ENCODE data around the gene LHX8. TPM values are rescaled to one million over a fixed set of nuclear protein-coding genes. Genes with fewer than 3 reads are reported as not detected.
"Not testable (repeated sequence)": the region's sequence is repeated elsewhere in the genome, so short reads cannot be mapped to it uniquely, and the experiment has no call there.

Gene LHX8
- total RNA-seq, 1 donor from 2014 or later, result not detected

GRCh38 chr1:75099581-75099980 is 34.6 kb upstream of the LHX8 start:
- peaks cover under 1% of the 10 kb centered on the region for H3K9me3 ChIP-seq (replicated peaks)
- H3K27ac ChIP-seq (replicated peaks), result no peak overlapping the region
- intact Hi-C loops (cut with micrococcal nuclease), result no loop called here
- DNase-seq, result no peak
- H3K27me3 ChIP-seq (ENCODE audit: low read depth), result no peaks in the 10 kb centered on the region
- H3K4me1 ChIP-seq, result no peaks in the 10 kb centered on the region
- H3K4me3 ChIP-seq, result no peak overlapping the region
- no peaks in the 10 kb centered on the region for H3K36me3 ChIP-seq
- TF ChIP-seq, protein P1, sequence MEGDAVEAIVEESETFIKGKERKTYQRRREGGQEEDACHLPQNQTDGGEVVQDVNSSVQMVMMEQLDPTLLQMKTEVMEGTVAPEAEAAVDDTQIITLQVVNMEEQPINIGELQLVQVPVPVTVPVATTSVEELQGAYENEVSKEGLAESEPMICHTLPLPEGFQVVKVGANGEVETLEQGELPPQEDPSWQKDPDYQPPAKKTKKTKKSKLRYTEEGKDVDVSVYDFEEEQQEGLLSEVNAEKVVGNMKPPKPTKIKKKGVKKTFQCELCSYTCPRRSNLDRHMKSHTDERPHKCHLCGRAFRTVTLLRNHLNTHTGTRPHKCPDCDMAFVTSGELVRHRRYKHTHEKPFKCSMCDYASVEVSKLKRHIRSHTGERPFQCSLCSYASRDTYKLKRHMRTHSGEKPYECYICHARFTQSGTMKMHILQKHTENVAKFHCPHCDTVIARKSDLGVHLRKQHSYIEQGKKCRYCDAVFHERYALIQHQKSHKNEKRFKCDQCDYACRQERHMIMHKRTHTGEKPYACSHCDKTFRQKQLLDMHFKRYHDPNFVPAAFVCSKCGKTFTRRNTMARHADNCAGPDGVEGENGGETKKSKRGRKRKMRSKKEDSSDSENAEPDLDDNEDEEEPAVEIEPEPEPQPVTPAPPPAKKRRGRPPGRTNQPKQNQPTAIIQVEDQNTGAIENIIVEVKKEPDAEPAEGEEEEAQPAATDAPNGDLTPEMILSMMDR (IDR thresholded peaks at IDR 0.05; ENCODE audit: borderline replicate concordance), result no peak

GRCh38 chr1:75100481-75101092 is 33.6 kb upstream of the LHX8 start:
- Histone ChIP-seq H3K4me3 (no peak overlapping the region), H3K9me3 (replicated peaks) (no peaks in the 10 kb centered on the region), H3K4me1 (no peaks in the 10 kb centered on the region), H3K36me3 (no peaks in the 10 kb centered on the region), H3K27ac (replicated peaks) (no peak overlapping the region), H3K27me3 (ENCODE audit: low read depth) (no peaks in the 10 kb centered on the region)
- intact Hi-C loops (cut with micrococcal nuclease), result no loop called here
- no peak for DNase-seq
- TF ChIP-seq, protein P1 (IDR thresholded peaks at IDR 0.05; ENCODE audit: borderline replicate concordance), result no peak

DNA sequence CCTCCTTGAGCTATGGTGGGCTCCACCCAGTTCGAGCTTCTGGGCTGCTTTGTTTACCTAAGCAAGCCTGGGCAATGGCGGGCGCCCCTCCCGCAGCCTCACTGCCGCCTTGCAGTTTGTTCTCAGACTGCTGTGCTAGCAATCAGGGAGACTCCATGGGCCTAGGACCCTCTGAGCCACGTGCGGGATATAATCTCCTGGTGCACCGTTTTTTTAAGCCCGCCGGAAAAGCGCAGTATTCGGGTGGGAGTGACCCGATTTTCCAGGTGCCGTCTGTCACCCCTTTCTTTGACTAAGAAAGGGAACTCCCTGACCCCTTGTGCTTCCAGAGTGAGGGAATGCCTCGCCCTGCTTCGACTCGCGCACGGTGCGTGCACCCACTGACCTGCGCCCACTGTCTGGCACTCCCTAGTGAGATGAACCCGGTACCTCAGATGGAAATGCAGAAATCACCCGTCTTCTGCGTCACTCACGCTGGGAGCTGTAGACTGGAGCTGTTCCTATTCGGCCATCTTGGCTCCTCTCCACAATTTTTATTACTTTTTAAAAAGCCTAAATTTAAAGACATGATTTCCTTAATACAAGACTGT is 21.7 kb upstream of the LHX8 start:
- H3K27me3 ChIP-seq (ENCODE audit: low read depth); DNase-seq; H3K27ac ChIP-seq (replicated peaks); intact Hi-C loops (cut with micrococcal nuclease); H3K9me3 ChIP-seq (replicated peaks); H3K4me3 ChIP-seq; H3K4me1 ChIP-seq; H3K36me3 ChIP-seq: not testable (repeated sequence)

DNA sequence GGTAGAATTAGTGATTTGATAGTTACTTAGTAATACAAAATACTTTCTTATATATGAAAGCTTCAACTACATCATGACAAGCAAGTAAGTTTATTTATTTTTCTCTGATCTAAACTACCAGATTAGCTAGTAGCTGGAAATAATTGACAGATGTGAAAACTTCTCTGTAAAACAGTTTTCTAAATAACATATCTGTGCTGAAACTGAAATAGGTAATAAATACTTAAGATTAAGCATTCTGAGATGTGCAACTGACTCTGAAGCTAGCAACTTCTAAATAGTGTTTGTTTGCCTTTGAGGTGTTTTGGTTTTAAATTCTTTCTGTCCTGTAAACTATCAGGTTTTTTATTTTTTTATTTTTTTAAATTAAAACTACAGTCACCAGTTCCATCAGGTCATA is 18.5 kb upstream of the LHX8 start:
- intact Hi-C loops (cut with micrococcal nuclease), result no loop called here
- H3K27ac ChIP-seq (replicated peaks), result no peak overlapping the region
- TF ChIP-seq, protein P1 (IDR thresholded peaks at IDR 0.05; ENCODE audit: borderline replicate concordance), result no peak
- H3K36me3 ChIP-seq, result no peaks in the 10 kb centered on the region
- no peak for DNase-seq
- no peaks in the 10 kb centered on the region for H3K4me1 ChIP-seq
- H3K9me3 ChIP-seq (replicated peaks), result no peaks in the 10 kb centered on the region
- H3K4me3 ChIP-seq, result no peak overlapping the region
- peaks cover 10% of the 10 kb centered on the region for H3K27me3 ChIP-seq (ENCODE audit: low read depth)

- Histone ChIP-seq H3K27me3 (ENCODE audit: low read depth) (peaks cover 86% of the 10 kb centered on the region), H3K4me3 (no peak overlapping the region), H3K9me3 (replicated peaks) (no peaks in the 10 kb centered on the region), H3K36me3 (no peaks in the 10 kb centered on the region), H3K4me1 (peaks cover 5% of the 10 kb centered on the region), H3K27ac (replicated peaks) (no peak overlapping the region)
- intact Hi-C loops (cut with micrococcal nuclease), result no loop called here
- no peak for DNase-seq
- TF ChIP-seq, protein P1 (IDR thresholded peaks at IDR 0.05; ENCODE audit: borderline replicate concordance), result no peak
These were observed 10.4 kb upstream of the LHX8 start for GRCh38 chr1:75123756-75124155.

DNA sequence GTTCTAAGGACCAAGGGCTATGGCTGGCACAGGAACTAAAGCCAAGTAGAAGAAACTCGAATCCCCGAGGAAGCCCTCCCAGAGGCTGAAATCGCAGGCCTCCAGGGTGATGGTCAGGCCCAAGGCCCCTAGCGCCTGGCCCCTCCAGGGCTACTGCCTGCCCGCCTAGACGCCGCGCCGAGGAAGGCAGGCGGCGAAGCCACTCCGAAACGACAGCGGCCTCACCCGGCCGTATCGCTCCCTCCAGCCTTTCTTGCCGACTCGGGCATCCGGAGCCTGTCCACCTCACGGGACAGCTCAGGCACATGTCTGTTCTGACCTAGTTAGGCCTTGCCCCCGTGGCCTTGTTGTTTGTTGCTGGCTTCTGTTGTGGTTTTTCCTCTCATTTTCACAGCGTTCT is 9.7 kb upstream of the LHX8 start:
- Histone ChIP-seq H3K27me3 (ENCODE audit: low read depth) (peaks cover 89% of the 10 kb centered on the region), H3K27ac (replicated peaks) (no peak overlapping the region), H3K4me3 (no peak overlapping the region), H3K36me3 (no peaks in the 10 kb centered on the region), H3K9me3 (replicated peaks) (no peaks in the 10 kb centered on the region), H3K4me1 (peaks cover 5% of the 10 kb centered on the region)
- DNase-seq, result no peak
- TF ChIP-seq, protein P1 (IDR thresholded peaks at IDR 0.05; ENCODE audit: borderline replicate concordance), result no peak
- intact Hi-C loops (cut with micrococcal nuclease), result no loop called here

Data from left ventricle myocardium inferior (tissue), 1 donor.